ENCODE results near the gene HACD3. TPM values are rescaled to one million over a fixed set of nuclear protein-coding genes. Genes with fewer than 3 reads are reported as not detected.

HACD3 gene
- total RNA-seq, 1 donor from 2014 or later, result 271 TPM

- Histone ChIP-seq H3K79me2 (ENCODE audit: low read depth) (no peaks in the 10 kb centered on the region), H4K20me1 (ENCODE audit: low read depth) (no peaks in the 10 kb centered on the region), H3F3A (ENCODE audit: low read depth) (no peaks in the 10 kb centered on the region), H3K4me1 (no peaks in the 10 kb centered on the region), H3K4me2 (no peak overlapping the region), H3K27me3 (no peaks in the 10 kb centered on the region), H2AFZ (replicated peaks) (no peak overlapping the region), H3K36me3 (no peaks in the 10 kb centered on the region), H3K4me3 (no peak overlapping the region), H3K9me3 (ENCODE audit: low read depth) (no peaks in the 10 kb centered on the region), H3K9ac (no peak overlapping the region), H3K27ac (no peak overlapping the region)
- Mint-ChIP-seq H3K4me3 (no peak overlapping the region), H3K9me3 (no peaks in the 10 kb centered on the region), H3K27ac (no peak overlapping the region), H3K4me1 (no peaks in the 10 kb centered on the region), H3K36me3 (peaks cover 5% of the 10 kb centered on the region), H3K27me3 (ENCODE audit: insufficient read depth, low read depth) (no peaks in the 10 kb centered on the region)
- DNase-seq (ENCODE audit: low spot score), result no peak
- TF ChIP-seq CTCF (IDR thresholded peaks at IDR 0.05), result no peak
- TF ChIP-seq EZH2phosphoT487 (IDR thresholded peaks at IDR 0.05), result no peak
- TF ChIP-seq EZH2 (IDR thresholded peaks at IDR 0.05), result no peak
Measured at GRCh38 chr15:65619626-65620290, 89.5 kb downstream of the HACD3 start.

GRCh38 chr15:65620833-65621232 is 90.6 kb downstream of the HACD3 start:
- Histone ChIP-seq H3K9me3 (ENCODE audit: low read depth) (no peaks in the 10 kb centered on the region), H3K36me3 (no peaks in the 10 kb centered on the region), H4K20me1 (ENCODE audit: low read depth) (no peaks in the 10 kb centered on the region), H3K4me1 (no peaks in the 10 kb centered on the region), H2AFZ (replicated peaks) (no peak overlapping the region), H3K27me3 (no peaks in the 10 kb centered on the region), H3F3A (ENCODE audit: low read depth) (no peaks in the 10 kb centered on the region), H3K4me3 (no peak overlapping the region), H3K4me2 (no peak overlapping the region), H3K79me2 (ENCODE audit: low read depth) (no peaks in the 10 kb centered on the region), H3K27ac (no peak overlapping the region), H3K9ac (no peak overlapping the region)
- Mint-ChIP-seq H3K27ac (no peak overlapping the region), H3K27me3 (ENCODE audit: insufficient read depth, low read depth) (no peaks in the 10 kb centered on the region), H3K36me3 (peaks cover 5% of the 10 kb centered on the region), H3K4me1 (no peaks in the 10 kb centered on the region), H3K4me3 (no peak overlapping the region), H3K9me3 (no peaks in the 10 kb centered on the region)
- TF ChIP-seq EZH2phosphoT487 (IDR thresholded peaks at IDR 0.05) (no peak), CTCF (IDR thresholded peaks at IDR 0.05) (no peak), EZH2 (IDR thresholded peaks at IDR 0.05) (no peak)
- DNase-seq (ENCODE audit: low spot score), result no peak

GRCh38 chr15:65621638-65622037 is 91.4 kb downstream of the HACD3 start, which contains the start of gene SLC24A1:
Gene SLC24A1, plus strand, starts transcription at chr15:65621938. Its CDS starts 2,143 bp downstream, at chr15:65624081.
- Mint-ChIP-seq H3K36me3 (peaks cover 5% of the 10 kb centered on the region), H3K9me3 (no peaks in the 10 kb centered on the region), H3K4me3 (no peak within 1 kb of the TSS), H3K27me3 (ENCODE audit: insufficient read depth, low read depth) (no peaks in the 10 kb centered on the region), H3K4me1 (no peaks in the 10 kb centered on the region), H3K27ac (no peak within 1 kb of the TSS)
- H3K27me3 ChIP-seq, result no peaks in the 10 kb centered on the region
- no peaks in the 10 kb centered on the region for H3K9me3 ChIP-seq (ENCODE audit: low read depth)
- H2AFZ ChIP-seq (replicated peaks), result no peak within 1 kb of the TSS
- no peaks in the 10 kb centered on the region for H4K20me1 ChIP-seq (ENCODE audit: low read depth)
- H3F3A ChIP-seq (ENCODE audit: low read depth), result no peaks in the 10 kb centered on the region
- H3K27ac ChIP-seq, result no peak within 1 kb of the TSS
- no peaks in the 10 kb centered on the region for H3K79me2 ChIP-seq (ENCODE audit: low read depth)
- H3K4me1 ChIP-seq, result no peaks in the 10 kb centered on the region
- no peak for TF ChIP-seq CTCF (IDR thresholded peaks at IDR 0.05)
- TF ChIP-seq EZH2phosphoT487 (IDR thresholded peaks at IDR 0.05), result no peak
- TF ChIP-seq EZH2 (IDR thresholded peaks at IDR 0.05), result no peak
- H3K4me2 ChIP-seq, result no peak within 1 kb of the TSS
- no peak for DNase-seq (ENCODE audit: low spot score)
- H3K9ac ChIP-seq, result no peak within 1 kb of the TSS
- H3K4me3 ChIP-seq, result no peak within 1 kb of the TSS
- H3K36me3 ChIP-seq, result no peaks in the 10 kb centered on the region
